ENCODE data around the gene MFSD6.

- TF ChIP-seq GATA3 (IDR thresholded peaks at IDR 0.05; ENCODE audit: low read depth, low read length) (no peak), GATA2 (IDR thresholded peaks at IDR 0.05; ENCODE audit: low read depth, low read length) (no peak)
These were observed 91.9 kb downstream of the MFSD6 start for GRCh38 chr2:190500054-190500502.
